Stomach (tissue), 9 donors: Measurements from ENCODE around the gene SMIM21. TPM values are rescaled to one million over a fixed set of nuclear protein-coding genes. Genes with fewer than 3 reads are reported as not detected.

Experiments
- DNase-seq, 2 donors: peaks; one replicate each; pipeline versions ENCODE4 v3.0.0 to v3.0.0-alpha.2; 2013 to 2019
- H3K27ac ChIP-seq, 5 donors: fragments of 200-600 bp in 4 of 5; sonication (generic) in 4 of 5; one replicate each; pipeline ENCODE4 v1.5.1; 2013 to 2019; ENCODE audit warnings: mild to moderate bottlenecking in 1 of 5, moderate library complexity in 1 of 5
- H3K27me3 ChIP-seq, 3 donors: fragments of 200-600 bp; sonication (generic); one replicate each; pipeline ENCODE4 v1.5.1; 2017 to 2019; ENCODE audit warnings: mixed run types in 1 of 3
- H3K36me3 ChIP-seq, 4 donors: fragments of 200-600 bp; sonication (generic); 1 replicate in 3 of 4; 2 replicates in 1 of 4; pipeline ENCODE4 v1.5.1; 2016 to 2019
- H3K4me1 ChIP-seq, 4 donors: fragments of 200-600 bp; sonication (generic); one replicate each; pipeline ENCODE4 v1.5.1; 2016 to 2019
- H3K4me3 ChIP-seq, 4 donors: fragments of 200-600 bp; sonication (generic) in 3 of 4; one replicate each; pipeline ENCODE4 v1.5.1; 2016 to 2019; ENCODE audit warnings: mild to moderate bottlenecking in 1 of 4
- H3K9me3 ChIP-seq, 4 donors: fragments of 200-600 bp; sonication (generic); one replicate each; pipeline ENCODE4 v1.5.1; 2016 to 2019
- CTCF ChIP-seq, 7 experiments: fragments of 450-650 bp in 4 of 7; fragments of 200-600 bp in 3 of 7; sonication (generic) in 3 of 7; IDR thresholded peaks; one replicate each; pipeline ENCODE4 v1.5.1; 2016 to 2019; ENCODE audit warnings: antibody characterized with exemption in 7 of 7, control low read depth in 2 of 7, mild to moderate bottlenecking in 1 of 7
- EP300 ChIP-seq: sonication (generic); formaldehyde crosslinking; IDR thresholded peaks from one replicate; pipeline ENCODE4 v1.6.1; 2017; ENCODE audit warnings: antibody characterized with exemption
- POLR2A ChIP-seq, 4 donors: fragments of 450-650 bp; IDR thresholded peaks; one replicate each; pipeline ENCODE4 v1.6.1; 2016; ENCODE audit warnings: antibody characterized with exemption in 4 of 4, control low read depth in 2 of 4, mild to moderate bottlenecking in 1 of 4, moderate library complexity in 1 of 4
- POLR2AphosphoS5 ChIP-seq, 3 donors: sonication (generic); formaldehyde crosslinking; IDR thresholded peaks; one replicate each; pipeline ENCODE4 v1.6.1; 2016; ENCODE audit warnings: antibody characterized with exemption in 3 of 3
- WGBS, 5 donors: extraction: QIAGEN DNeasy Blood & Tissue Kit in 3 of 5; methylation state at CpG; one replicate each; pipeline versions ENCODE4 v1.1.5 to v1.1.7; 2013 to 2018; 5-methylcytosine and 5-hydroxymethylcytosine counted together
- intact Hi-C: fragments of 100-400 bp; cut with DNase I; formaldehyde crosslinking; loops from one replicate; pipeline ENCODE4 v1.15.1; 2023; ENCODE audit warnings: low total_unique reads
- polyA plus RNA-seq, 3 donors: library from polyadenylated mRNA; stranded (reverse); fragments of 200-250 nt; gene quantifications; one replicate each; pipeline ENCODE4 v1.2.3, GENCODE V29; 2013
- total RNA-seq, 5 donors: library from RNA; depleted of rRNA; stranded (reverse); fragments of >200 nt; gene quantifications; one replicate each; pipeline versions ENCODE4 v1.1.0 to v1.2.3, GENCODE V29; 2014 to 2016
- donor health status: healthy with polysubstance abuse.
- donor health status: Bipolar disorder and iron deficiency.
- donor health status: healthy.

The SMIM21 gene
- total and polyA plus RNA-seq, 8 donors = not detected

DNA sequence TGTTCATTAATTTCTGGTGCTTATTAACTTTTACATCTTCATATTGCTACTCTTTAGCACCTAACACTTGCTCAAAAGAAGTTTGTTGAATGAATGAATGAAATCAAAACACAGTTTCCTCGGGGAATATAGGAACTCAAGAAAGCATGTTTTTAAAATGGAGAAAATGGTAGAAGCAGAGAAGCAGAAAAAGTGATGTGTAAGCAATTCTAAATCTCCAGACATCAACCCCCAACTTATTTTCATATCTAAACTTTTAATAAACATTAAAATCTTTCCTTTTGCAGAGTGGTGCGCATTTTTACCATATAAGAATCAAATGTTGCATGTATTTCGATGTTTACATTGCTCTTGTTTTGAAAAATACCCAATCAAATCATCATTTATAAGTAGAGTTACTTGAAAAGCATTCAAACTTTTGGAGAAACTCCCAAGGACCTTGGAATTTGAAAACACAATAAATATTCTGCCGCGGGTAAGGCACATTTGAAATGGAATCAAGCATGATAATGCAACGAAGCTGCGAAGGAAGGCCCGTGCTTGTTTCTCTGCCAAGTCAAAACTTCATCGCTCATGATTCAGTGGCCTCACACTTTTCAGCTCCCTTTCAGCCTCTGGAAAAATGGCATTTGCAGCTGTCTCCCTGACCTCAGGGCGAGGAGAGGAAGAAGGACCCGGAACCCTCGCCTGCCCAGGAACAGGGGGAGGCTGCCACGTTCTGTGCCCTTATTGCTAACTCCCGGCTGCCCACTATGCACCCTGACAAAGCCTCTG lies 26.7 kb upstream of the SMIM21 start:
- H3K27me3 ChIP-seq = peaks cover 0 to 32% (median 24%) of the 10 kb centered on the region in 3 donors
- intact Hi-C loops = no loop called here
- H3K4me1 ChIP-seq = peaks cover 5 to 15% (median 11%) of the 10 kb centered on the region in 4 donors
- peaks cover 0 to 10% (median 2%) of the 10 kb centered on the region in 4 donors for H3K9me3 ChIP-seq
- H3K36me3 ChIP-seq = no peaks in the 10 kb centered on the region
- H3K27ac ChIP-seq = peak overlapping the region in 3 of 5 donors; percentile 31 to 73 (median 72)
- no peak overlapping the region for H3K4me3 ChIP-seq
- peak in 1 of 2 donors; percentile 26 for DNase-seq
- 76 to 82% (median 79%) methylated on average over 11 to 14 of the region's 14 CpGs for WGBS, 5 donors
- TF ChIP-seq POLR2AphosphoS5 (IDR thresholded peaks at IDR 0.05) (no peak), EP300 (no peak), POLR2A (IDR thresholded peaks at IDR 0.05) (no peak), CTCF (IDR thresholded peaks at IDR 0.05) (no peak)

DNA sequence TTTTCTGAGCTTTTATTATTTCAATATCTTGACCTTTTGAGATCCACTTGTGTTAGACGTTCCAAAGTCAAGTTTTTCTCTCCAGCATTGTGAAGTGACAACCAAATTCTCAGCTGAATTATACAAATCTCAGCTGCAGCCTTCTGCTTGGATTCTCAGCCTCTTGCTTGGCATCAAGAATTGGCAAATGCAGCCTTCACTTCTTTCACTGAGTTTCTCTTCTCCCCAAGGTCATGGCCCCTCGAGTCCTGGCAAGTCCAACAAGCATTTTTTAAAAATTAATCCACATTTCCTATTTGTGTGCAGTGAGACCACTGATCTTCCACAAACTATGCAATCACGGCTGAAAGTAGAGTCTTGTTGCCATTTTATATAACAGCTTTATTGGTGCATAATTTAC lies 23.4 kb upstream of the SMIM21 start:
- H3K36me3 ChIP-seq = no peaks in the 10 kb centered on the region
- H3K9me3 ChIP-seq = peaks cover 0 to 4% (median 0%) of the 10 kb centered on the region in 4 donors
- TF ChIP-seq POLR2AphosphoS5 (IDR thresholded peaks at IDR 0.05) (no peak), CTCF (IDR thresholded peaks at IDR 0.05) (no peak), EP300 (no peak), POLR2A (IDR thresholded peaks at IDR 0.05) (no peak)
- H3K4me1 ChIP-seq = peaks cover 5 to 9% (median 8%) of the 10 kb centered on the region in 4 donors
- no peak overlapping the region for H3K27ac ChIP-seq
- WGBS, 5 donors = 56 to 70% (median 65%) methylated on average over 3 of the region's 3 CpGs
- intact Hi-C loops = no loop called here
- H3K4me3 ChIP-seq = no peak overlapping the region
- DNase-seq = no peak
- peaks cover 0 to 20% (median 14%) of the 10 kb centered on the region in 3 donors for H3K27me3 ChIP-seq

GRCh38 chr18:75441896-75442295 lies 14.4 kb upstream of the SMIM21 start:
- no peak for DNase-seq
- Histone ChIP-seq H3K9me3 (no peaks in the 10 kb centered on the region), H3K36me3 (no peaks in the 10 kb centered on the region), H3K27me3 (peaks cover 0 to 4% (median 0%) of the 10 kb centered on the region in 3 donors), H3K4me3 (no peak overlapping the region), H3K27ac (no peak overlapping the region), H3K4me1 (no peaks in the 10 kb centered on the region)
- TF ChIP-seq POLR2A (IDR thresholded peaks at IDR 0.05) (no peak), EP300 (no peak), CTCF (IDR thresholded peaks at IDR 0.05) (no peak), POLR2AphosphoS5 (IDR thresholded peaks at IDR 0.05) (no peak)
- 79 to 83% (median 80%) methylated on average over 5 of the region's 5 CpGs for WGBS, 5 donors
- intact Hi-C loops = no loop called here

DNA sequence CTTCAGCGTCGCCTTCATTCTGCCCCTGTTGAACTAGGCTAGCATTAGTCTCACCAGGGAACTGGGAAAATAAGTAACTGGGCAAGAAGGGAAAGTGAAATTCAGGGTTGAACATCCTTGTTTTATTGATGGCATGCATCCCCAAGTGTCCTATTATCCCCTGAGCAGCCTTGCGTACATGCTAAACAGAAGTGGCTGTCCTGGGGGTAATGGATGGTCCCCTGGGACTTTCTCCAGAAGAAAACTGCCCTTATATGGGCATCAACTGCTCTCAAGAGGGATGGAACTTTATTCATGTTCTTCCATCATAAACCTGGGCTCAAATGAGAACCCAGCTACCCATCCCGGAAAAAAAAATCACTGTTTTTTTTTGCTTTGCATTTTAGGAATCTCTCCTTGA lies 11.8 kb upstream of the SMIM21 start:
- H3K4me1 ChIP-seq = no peaks in the 10 kb centered on the region
- H3K36me3 ChIP-seq = no peaks in the 10 kb centered on the region
- H3K27me3 ChIP-seq = peaks cover 0 to 4% (median 0%) of the 10 kb centered on the region in 3 donors
- 85 to 95% (median 91%) methylated on average over 4 of the region's 4 CpGs for WGBS, 5 donors
- no peak overlapping the region for H3K4me3 ChIP-seq
- intact Hi-C loops = no loop called here
- DNase-seq = no peak
- no peak for TF ChIP-seq CTCF (IDR thresholded peaks at IDR 0.05)
- TF ChIP-seq POLR2A (IDR thresholded peaks at IDR 0.05) = no peak
- no peak for TF ChIP-seq EP300
- TF ChIP-seq POLR2AphosphoS5 (IDR thresholded peaks at IDR 0.05) = no peak
- no peaks in the 10 kb centered on the region for H3K9me3 ChIP-seq
- H3K27ac ChIP-seq = no peak overlapping the region
